Right lung (tissue), 5 donors: Measurements from ENCODE around the gene FOXE3. TPM values are rescaled to one million over a fixed set of nuclear protein-coding genes. Genes with fewer than 3 reads are reported as not detected.

Experiments
- DNase-seq, 2 donors: peaks; one replicate each; pipeline ENCODE4 v3.0.0-alpha.2; 2013
- polyA plus RNA-seq, 5 donors: library from polyadenylated mRNA; unstranded; fragments of 120-200 nt; gene quantifications; one replicate each; pipeline versions ENCODE4 v1.2.1 to v1.2.3, GENCODE V29; 2013; ENCODE audit warnings: inconsistent platforms in 1 of 5, low replicate concordance in 1 of 5; ENCODE audit not compliant: insufficient read length in 5 of 5, insufficient read depth in 1 of 5

The FOXE3 gene
- polyA plus RNA-seq, 5 donors = 0.05 to 0.06 TPM; not detected in 3

DNA sequence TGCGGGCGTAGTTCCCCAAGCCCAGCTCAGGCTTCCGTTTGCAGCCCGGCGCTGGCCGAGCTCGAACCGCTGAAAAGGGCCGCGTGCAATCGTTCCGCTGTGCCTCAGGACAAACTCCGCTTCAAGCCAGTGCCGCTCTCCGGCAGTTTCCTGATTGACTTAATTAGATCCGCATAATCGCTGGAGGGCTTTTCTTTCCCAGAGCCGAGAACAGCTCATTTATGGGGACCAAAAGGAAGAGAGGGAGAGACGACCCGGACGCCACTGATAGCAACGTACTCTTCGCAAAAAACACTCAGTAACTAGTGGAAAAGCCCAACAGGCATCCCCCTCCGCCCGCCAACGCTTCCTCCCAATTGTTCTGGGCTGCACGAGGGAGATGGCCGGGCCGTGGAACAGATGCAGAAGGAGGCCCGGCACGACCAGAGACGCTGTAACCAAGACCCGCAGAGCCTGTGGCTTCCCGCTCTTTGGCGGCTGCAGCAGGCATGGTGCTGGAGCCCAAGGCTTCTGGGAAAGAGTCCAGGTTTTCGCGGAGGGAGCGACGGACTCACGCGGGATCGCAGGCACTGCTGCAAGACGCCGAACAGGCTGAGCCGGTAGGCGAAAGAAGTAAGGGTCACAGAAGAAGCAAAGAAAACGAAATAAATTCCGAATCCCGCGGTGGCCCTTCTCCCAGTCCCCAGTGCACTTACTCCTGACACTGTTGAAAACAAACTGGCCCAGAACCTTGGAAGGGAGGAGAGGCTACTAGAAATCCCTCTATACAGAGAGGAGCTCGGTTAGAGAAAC lies 18.2 kb downstream of the FOXE3 start:
- DNase-seq = peak; percentile 71 to 72

DNA sequence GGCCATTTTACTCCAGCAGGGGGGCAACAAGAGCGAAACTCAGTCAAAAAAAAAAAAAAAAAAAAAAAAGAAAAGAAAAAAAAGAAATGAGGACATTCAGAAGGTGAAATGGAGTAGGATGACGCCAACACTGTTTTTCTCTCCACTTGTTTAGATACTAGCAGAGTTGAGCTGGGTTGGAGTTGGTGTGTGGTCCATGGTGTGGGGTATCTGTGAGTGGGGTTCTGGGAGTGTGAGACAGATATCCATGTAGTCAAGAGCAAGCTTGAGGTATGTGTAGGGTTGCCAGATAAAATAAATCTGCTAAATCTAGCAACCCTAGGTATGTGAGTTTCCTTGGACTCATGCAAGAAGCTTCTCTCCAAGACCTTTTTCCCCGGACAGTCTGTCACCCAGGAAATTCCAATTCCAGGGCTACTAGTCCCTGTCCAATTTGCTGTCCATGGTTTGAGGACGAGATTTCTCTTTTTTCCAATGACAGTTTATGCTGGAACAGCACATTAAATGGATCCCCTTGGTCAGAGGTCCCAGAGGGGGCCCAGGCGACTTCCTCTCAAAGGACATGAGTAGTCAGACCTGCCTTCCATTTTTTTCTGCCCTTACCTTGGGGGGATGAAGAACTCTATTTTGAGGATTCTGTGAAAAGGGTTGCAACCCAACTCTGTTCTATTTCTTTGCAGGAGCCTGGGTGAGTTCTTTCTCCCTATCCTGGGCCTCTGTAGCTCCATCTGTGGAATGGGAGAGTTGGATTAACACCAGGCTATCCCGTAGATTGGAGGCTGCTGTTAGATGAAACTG lies 19.6 kb downstream of the FOXE3 start:
- no peak for DNase-seq

DNA sequence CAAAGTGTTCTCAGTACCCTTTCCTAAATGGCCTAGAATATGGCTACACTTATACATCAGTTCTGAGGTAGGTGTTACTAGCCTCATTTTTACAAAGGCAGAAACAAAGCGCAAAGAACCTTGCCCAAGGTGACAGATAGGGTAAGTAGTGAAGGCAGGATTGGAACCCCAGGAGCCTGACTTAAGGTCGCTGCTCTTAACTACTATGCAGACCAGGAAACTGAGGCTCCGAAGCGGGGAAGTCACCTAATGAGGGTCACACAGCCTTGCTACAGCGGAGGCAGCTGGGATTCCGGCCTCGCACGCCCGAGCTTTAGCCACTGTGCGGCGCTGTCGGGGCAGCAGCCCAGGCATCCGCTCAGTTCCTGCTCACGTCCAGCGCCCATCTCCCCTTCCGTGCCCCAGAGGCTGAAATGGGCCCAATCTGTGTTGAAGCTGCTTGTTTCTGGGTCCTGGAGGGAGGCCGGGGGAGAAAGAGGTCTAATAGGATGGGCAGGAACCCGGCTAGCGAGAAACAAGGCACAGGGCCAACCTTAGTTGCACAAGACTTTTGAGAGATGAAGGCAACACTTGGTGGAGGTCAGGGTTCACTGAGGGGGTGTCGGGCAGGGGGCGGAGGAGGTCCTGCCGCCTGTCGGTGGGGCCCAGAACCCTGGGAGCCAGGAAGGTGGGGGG lies 20.4 kb downstream of the FOXE3 start:
- peak; percentile 68 to 74 for DNase-seq

DNA sequence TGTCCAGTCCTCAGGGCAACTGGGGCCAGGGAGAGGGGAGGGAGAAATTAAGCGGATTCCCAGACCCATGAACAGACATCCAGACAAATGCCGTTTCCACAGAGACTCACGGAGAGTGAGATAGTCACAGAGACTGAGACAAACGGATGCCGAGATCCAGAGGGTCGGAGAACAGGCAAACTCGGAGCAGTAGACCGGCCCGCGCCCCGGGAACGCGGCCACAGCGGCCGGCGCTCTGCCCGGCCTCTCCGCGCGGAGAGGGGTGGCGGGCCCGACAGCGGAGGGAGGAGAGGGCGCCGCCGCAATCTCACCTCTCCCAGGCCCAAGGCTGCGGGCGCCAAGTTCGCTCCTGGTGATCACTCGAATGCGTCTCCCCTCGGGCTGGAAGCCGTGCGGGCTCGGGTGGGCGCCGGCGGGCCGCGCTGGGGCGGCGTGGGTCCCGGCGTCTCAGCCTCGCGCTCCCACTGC lies 20.9 kb downstream of the FOXE3 start:
- no peak for DNase-seq

DNA sequence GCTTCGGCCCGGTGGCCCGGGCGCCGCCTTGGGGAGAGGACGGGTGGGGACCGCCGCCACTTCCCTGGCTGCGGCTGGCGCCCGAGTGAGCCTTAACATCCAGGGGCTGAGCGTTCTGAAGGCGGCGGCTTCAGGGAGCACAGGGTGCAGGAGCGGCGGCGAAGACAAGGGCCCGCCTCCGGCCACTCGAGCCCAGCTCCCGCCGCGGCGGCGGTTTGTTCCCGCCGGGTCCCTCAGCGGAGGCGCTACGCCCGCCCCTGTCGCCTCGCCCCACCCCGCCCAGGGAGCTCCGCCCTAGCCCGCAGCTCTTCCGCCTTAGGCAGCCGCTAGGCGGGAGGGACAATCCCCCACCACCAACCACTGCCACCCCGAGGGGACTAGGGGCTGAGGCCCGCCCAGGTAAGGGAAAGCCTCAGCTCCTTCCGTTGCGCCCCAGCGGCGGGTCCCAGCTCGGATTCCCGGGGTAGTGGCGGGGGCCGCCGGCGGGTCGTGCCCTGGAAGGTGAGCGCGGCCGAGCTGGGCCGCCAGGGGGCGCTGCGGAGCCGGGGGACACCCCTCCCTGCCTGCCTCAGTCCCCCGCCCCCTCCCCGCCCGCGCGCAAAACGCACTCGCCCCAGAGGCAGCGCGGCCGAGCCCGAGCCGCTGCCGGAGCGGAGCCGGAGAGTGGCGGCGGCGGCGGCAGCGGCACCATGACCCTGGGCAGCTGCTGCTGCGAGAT lies 21.5 kb downstream of the FOXE3 start, which contains the start of gene FOXD2:
FOXD2 (plus strand) TSS at position 598 of the 718 bp plus-strand sequence; CDS start at position 690, 92 bp downstream.
- DNase-seq = peak; percentile 86 to 90

DNA sequence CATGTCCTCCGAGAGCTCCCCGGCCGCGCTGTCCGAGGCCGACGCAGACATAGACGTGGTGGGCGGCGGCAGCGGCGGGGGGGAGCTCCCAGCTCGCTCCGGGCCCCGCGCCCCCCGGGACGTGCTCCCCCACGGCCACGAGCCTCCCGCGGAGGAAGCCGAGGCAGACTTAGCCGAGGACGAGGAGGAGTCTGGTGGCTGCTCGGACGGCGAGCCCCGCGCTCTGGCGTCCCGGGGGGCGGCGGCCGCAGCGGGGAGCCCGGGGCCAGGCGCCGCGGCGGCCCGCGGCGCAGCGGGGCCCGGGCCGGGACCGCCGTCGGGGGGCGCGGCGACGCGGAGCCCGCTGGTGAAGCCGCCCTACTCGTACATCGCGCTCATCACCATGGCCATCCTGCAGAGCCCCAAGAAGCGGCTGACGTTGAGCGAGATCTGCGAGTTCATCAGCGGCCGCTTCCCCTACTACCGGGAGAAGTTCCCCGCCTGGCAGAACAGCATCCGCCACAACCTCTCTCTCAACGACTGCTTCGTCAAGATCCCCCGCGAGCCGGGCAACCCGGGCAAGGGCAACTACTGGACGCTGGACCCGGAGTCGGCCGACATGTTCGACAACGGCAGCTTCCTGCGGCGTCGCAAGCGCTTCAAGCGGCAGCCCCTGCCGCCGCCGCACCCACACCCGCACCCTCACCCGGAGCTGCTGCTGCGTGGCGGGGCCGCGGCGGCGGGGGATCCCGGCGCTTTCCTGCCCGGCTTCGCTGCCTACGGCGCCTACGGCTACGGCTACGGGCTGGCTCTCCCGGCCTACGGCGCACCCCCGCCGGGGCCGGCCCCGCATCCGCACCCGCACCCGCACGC lies 22.3 kb downstream of the FOXE3 start:
- no peak for DNase-seq

DNA sequence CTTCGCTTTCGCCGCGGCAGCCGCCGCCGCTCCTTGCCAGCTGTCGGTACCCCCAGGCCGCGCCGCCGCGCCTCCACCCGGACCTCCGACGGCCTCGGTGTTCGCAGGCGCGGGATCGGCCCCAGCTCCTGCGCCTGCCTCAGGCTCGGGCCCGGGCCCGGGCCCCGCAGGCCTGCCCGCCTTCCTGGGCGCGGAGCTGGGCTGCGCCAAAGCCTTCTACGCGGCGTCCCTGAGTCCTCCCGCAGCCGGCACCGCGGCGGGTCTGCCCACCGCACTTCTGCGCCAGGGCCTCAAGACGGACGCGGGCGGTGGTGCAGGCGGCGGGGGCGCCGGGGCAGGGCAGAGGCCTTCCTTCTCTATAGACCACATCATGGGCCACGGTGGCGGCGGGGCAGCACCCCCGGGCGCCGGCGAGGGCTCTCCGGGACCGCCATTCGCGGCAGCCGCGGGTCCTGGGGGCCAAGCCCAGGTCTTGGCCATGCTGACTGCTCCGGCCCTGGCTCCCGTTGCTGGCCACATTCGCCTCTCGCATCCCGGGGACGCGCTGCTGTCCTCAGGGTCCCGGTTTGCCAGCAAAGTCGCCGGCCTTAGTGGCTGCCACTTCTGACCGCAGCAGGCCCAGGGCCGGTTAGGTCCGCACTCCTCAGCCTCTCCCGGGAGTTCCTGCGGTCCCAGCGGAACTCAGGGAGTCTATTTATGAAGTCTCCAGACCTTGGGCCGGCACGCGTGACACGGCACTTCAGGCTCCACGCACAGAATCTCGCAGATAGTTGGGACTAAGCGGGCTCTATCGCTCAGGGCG lies 23.1 kb downstream of the FOXE3 start:
- no peak for DNase-seq

DNA sequence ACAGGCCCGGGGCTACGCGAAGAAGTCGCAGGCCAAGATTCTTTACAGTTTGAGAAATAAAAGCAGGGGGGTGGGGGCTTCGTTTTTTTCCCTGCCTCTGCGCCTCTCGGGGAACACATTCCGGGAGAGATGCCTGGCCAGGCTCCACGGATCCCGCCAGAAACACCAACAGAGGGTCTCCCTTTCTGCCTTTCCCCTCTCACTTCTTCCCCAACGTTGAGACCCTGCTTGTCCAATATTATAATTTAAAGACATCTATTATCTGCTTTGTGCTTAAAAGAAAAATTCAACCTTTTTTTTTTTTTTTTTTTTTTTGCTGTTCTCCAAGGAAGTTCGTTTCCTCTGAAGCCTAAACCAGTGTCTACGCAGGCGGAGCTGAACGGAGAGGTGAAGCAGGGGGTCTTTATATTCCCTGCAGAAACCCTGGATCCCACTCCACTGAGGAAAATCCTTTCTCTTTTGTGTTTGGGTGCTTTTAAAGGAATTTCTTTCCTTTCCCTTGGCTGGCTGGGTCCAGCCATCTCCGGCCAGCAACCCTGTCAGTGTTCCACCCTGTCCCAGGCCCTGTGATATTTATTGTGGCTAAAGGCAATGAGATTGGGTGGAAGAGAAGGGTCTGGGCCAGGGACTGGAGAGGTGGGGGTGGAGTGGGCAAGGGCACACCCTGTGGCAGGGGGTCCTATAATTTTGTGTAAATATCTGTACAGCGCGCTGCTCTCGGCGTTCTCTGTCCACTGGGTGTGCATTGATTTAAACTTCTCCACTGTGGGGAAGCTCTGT lies 23.9 kb downstream of the FOXE3 start:
- no peak for DNase-seq

DNA sequence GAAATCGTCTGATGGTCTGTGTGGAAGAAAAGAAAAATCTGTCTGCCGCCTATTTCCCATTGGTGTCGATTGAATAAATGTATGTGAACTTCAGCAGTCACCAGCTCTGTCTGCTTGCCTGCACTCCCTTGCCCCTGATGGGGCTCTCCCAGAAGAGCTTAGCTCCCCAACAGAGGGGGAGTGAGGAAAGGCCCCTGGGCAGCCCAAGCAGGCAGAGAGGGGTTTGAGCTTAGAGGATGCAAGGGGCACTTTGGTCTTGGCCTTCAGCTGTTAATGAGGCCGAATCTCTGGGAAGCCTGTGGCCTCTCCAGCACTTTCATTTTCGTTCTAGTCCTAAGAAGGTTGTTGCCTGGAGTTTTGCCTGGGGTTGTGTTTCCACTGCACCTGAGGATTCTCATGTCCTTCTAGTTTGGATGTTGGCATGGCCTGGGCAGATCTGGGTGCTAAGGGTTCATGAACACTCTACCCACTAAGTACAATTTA lies 24.6 kb downstream of the FOXE3 start:
- DNase-seq = no peak

DNA sequence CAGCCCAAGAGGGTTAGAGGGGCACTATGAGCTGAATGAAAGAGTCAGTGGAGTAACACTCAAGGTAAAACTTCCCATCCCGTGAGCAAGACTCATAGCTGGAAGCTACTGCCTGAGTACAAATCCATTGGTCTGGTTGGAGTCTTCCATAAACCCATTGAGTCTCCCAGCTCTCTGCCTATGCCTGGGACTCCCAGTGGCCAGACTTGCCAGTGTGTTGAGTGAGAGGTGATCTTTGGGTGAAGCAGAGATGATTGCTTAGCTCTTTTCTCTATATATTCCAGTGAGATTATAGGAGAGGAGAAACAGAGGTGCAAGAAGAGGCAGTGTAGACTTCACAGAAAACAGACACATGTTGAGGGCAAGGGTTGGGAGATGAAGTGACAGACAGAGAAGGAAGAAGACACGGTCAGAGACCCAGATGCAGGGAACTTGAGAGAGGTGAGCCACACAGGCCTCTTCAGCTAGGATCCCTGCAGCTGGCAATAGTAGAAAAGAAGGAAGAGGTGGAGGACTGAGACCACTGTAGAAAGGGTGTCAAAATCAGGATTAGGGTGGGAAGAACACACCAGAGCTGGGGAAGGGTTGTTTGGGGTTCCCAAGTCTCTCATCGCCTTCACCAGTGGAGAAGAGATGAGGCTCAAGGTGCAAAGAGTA lies 25.5 kb downstream of the FOXE3 start:
- DNase-seq = no peak

DNA sequence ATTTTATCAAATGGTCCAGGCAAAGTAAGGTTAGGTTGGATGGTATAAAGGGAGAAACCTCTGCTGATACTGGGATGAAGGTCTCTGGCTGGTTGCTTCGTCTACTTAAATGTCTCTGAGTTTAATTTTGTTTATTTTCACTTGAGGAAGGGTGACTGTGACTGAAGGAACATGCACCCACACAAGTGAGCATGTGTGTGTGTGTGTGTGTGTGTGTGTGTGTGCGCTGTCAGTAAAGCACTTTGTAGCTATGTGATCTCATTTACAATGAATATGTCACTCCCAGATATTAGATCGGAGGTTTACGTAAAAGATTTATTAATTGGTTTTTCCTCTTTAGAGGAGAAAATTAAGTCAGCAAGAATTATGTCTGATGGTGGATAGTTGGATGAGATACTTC lies 26.1 kb downstream of the FOXE3 start:
- no peak for DNase-seq

DNA sequence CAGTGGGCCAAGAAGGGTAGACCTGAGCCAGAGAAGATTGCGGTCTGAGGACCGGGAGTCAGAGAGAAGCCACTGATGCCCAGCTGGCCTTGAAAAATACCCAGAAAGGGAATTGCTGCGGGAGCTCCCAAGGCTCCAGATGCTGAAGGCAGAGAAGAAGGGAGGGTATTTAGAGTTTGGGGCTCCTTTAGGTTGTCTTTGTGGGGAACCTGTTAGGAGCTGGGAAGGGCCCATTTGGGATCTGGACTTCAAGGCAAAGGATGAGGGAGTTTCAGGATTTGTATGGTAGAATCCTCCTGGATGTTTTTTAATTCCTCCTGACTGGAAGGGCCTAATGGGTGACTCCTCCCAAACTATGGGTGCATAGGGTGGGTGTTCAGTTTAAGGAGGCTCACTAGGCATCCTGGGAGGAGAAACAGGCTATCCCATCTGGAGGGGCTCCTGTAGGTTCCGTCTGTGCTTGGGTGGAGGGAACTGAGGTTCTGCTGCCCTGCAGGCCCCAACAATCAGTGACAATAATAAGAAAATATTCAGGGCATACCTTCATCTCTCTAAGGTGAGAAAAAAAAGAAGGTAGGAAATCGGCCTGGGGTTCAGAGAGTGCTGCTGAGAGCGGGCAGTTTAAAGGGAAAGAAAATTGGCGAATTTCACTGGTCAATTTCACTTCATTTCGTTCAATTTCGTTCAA lies 26.9 kb downstream of the FOXE3 start:
- no peak for DNase-seq

DNA sequence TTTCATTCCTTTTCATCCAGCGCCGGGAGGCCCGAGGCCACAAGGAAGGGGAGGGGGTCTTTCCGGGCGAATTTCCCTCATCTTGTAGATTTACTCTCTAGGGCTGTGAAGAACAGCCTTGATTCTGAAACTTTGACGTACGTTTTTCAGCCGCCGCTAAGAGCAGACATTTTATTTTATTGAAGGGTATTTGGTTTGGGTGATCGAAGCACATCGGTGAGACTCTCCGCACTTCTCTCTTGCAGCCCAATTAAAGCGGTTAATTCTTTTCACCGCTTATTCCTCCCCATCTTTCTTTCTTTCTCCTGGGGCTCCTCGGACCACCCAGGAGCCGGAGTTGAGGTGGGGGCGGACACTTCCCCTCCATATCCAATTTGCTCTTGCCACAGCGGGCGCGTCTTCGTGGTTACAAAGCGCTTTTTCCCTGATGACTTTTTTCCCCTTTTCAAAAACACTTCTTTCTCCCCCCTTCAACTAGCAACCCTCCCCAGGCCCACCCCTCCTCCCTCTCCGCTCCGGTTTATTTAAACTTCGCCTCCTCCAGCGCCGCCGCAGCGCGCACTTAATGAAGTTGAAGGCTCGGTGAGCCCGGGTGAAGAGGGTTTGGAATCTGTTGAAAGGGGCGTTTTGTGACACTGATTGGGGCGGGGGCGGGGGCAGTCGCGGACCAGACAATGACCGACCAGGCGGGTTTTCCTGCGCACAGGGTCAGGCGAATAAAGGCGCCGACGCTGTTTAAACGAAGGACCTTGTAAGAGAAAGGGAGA lies 27.6 kb downstream of the FOXE3 start:
- DNase-seq = no peak

DNA sequence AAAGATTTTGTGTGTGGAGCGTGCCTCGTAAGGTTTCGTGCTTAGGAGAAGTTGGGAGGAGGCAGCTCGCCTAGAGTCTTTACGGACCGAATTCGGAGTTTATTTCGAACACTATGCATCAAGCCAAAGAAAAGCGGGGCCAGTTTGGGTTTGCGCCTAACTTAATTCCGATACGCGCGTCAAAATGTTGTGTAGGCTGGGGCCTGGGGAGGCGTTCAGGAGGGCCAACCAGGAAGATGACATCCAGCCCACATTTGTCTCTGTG lies 28.1 kb downstream of the FOXE3 start:
- DNase-seq = no peak

DNA sequence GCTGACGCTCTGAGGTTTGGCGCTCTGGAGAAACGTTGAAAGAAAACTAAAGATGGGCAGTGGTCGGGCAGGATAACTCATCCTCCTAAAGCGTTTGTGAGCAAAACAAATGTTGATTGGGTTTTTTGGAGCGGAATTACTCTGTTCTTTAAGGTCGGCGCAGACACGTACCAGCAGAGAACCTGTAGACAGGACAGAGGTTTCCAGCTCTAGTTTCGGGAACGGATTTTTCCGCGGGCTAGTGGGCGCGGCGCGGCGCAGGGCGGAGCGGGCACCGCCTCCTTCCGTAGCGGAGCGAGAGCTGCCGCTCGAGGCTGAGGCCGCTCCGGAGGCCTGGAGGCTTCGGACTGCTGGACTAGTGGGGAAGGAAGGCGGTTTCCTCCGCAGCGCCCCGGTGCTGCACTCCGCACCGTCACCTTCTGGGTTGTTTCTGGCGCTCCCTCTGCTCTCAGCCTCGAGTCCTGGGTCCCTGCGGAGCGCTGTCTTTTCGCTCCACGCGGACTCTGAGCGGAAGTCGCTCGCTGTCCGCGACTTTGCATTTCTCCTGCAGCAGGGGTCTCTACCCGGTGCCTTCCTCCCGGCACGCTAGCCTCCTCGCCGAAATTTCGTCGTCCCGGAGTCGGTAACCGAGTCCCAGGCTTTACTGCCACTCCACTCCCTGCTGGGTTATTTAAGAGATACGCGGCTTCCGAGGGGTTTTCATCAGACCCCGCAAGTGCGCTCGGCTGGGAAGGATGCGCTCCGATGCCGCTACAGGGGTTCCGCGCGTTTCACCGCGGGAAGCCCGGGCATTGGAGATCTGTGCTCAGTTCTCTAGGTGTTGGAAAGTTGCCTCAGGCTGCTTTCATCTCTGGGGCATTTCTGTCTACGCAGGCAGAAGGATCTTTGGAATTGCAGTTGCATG lies 28.7 kb downstream of the FOXE3 start:
- DNase-seq = peak in 1 of 2 donors; percentile 36
